Neuronal stem cell (in vitro differentiated cells): ENCODE results near the gene AFF3.
"Not testable (repeated sequence)": the region's sequence is repeated elsewhere in the genome, so short reads cannot be mapped to it uniquely, and the experiment has no call there.

ENCODE experiments used
- DNase-seq: peaks from one replicate; pipeline ENCODE4 v3.0.0-alpha.2; 2013; ENCODE audit warnings: low spot score
- H2AFZ ChIP-seq: one replicate; pipeline ENCODE4 v1.6.1; 2013; ENCODE audit warnings: mild to moderate bottlenecking, low read length, inconsistent platforms
- H2AK5ac ChIP-seq: 2 replicates; pipeline ENCODE4 v1.6.1; 2013; ENCODE audit warnings: low read depth, mild to moderate bottlenecking, inconsistent platforms, low read length, moderate library complexity, mixed read lengths
- H2BK120ac ChIP-seq: 2 replicates; pipeline ENCODE4 v1.6.1; 2013; ENCODE audit warnings: low read depth, mild to moderate bottlenecking, inconsistent platforms, low read length, moderate library complexity, mixed read lengths
- H2BK12ac ChIP-seq: one replicate; pipeline ENCODE4 v1.6.1; 2013; ENCODE audit warnings: low read length, inconsistent platforms
- H2BK15ac ChIP-seq: 2 replicates; pipeline ENCODE4 v1.6.1; 2013; ENCODE audit warnings: mild to moderate bottlenecking, low read length, inconsistent platforms, mixed read lengths
- H2BK5ac ChIP-seq: one replicate; pipeline ENCODE4 v1.6.1; 2013; ENCODE audit warnings: inconsistent platforms, mild to moderate bottlenecking, low read length, moderate library complexity
- H3K14ac ChIP-seq: one replicate; pipeline ENCODE4 v1.6.1; 2013; ENCODE audit warnings: low read length, inconsistent platforms
- H3K18ac ChIP-seq: 2 replicates; pipeline ENCODE4 v1.6.1; 2013; ENCODE audit warnings: low read length, inconsistent platforms
- H3K23ac ChIP-seq: 2 replicates; pipeline ENCODE4 v1.6.1; 2013; ENCODE audit warnings: low read depth, mild to moderate bottlenecking, mixed read lengths, low read length, inconsistent platforms; ENCODE audit not compliant: poor library complexity
- H3K27ac ChIP-seq: replicated peaks from 3 replicates; pipeline ENCODE4 v1.5.1; 2013; ENCODE audit warnings: low read length, inconsistent platforms
- H3K27me3 ChIP-seq, 3 experiments: 2 replicates each; pipeline ENCODE4 v1.6.1; 2013; ENCODE audit warnings: low read length in 3 of 3, mild to moderate bottlenecking in 2 of 3, inconsistent platforms in 1 of 3, low read depth in 1 of 3, mixed read lengths in 1 of 3, moderate library complexity in 1 of 3; ENCODE audit not compliant: control insufficient read depth in 3 of 3, insufficient read depth in 3 of 3
- H3K36me3 ChIP-seq, 2 donors: replicated peaks in 1 of 2; 2 replicates each; pipeline ENCODE4 v1.6.1; 2013; ENCODE audit warnings: low read length in 2 of 2; ENCODE audit not compliant: control insufficient read depth in 2 of 2, insufficient read depth in 2 of 2
- H3K4ac ChIP-seq: 2 replicates; pipeline ENCODE4 v1.6.1; 2013; ENCODE audit warnings: inconsistent platforms, mild to moderate bottlenecking, low read length, moderate library complexity
- H3K4me1 ChIP-seq, 2 donors: 1 replicate in 1 of 2; 2 replicates in 1 of 2; pipeline ENCODE4 v1.6.1; 2013; ENCODE audit warnings: low read length in 2 of 2, low read depth in 1 of 2; ENCODE audit not compliant: control insufficient read depth in 2 of 2, insufficient read depth in 1 of 2
- H3K4me2 ChIP-seq: one replicate; pipeline ENCODE4 v1.6.1; 2013; ENCODE audit warnings: mild to moderate bottlenecking, low read length, inconsistent platforms; ENCODE audit not compliant: insufficient read depth, poor library complexity, severe bottlenecking
- H3K4me3 ChIP-seq, 2 donors: 2 replicates each; pipeline ENCODE4 v1.5.1; 2013; ENCODE audit warnings: low read length in 2 of 2, mild to moderate bottlenecking in 2 of 2, inconsistent platforms in 1 of 2, moderate library complexity in 1 of 2
- H3K79me1 ChIP-seq: one replicate; pipeline ENCODE4 v1.6.1; 2013; ENCODE audit warnings: low read depth, mild to moderate bottlenecking, inconsistent platforms, low read length, moderate library complexity
- H3K9ac ChIP-seq: one replicate; pipeline ENCODE4 v1.6.1; 2013; ENCODE audit warnings: mild to moderate bottlenecking, low read depth, low read length, inconsistent platforms; ENCODE audit not compliant: poor library complexity
- H3K9me3 ChIP-seq, 2 donors: replicated peaks in 1 of 2; 2 replicates each; pipeline versions ENCODE3 to v1.6.1; 2013; ENCODE audit warnings: low read length in 2 of 2, mild to moderate bottlenecking in 2 of 2, inconsistent platforms in 1 of 2, low read depth in 1 of 2, mixed read lengths in 1 of 2, moderate library complexity in 1 of 2; ENCODE audit not compliant: control insufficient read depth in 2 of 2, insufficient read depth in 1 of 2
- H4K8ac ChIP-seq: one replicate; pipeline ENCODE4 v1.6.1; 2013; ENCODE audit warnings: low read depth, mild to moderate bottlenecking, inconsistent platforms, low read length, moderate library complexity
- H4K91ac ChIP-seq: one replicate; pipeline ENCODE4 v1.6.1; 2013; ENCODE audit warnings: low read length, low read depth, mild to moderate bottlenecking, inconsistent platforms; ENCODE audit not compliant: poor library complexity
- WGBS, 2 donors: extraction: QIAGEN DNeasy Blood & Tissue Kit; methylation state at CpG; one replicate each; pipeline ENCODE4 v1.1.7; 2013; ENCODE audit warnings: missing lambda C conversion rate in 2 of 2, mixed read lengths in 1 of 2; ENCODE audit not compliant: insufficient read length in 2 of 2, insufficient replicate concordance in 1 of 2; ENCODE audit errors: extremely low coverage in 2 of 2; 5-methylcytosine and 5-hydroxymethylcytosine counted together

The AFF3 gene

GRCh38 chr2:99735314-99735713 lies 407.1 kb downstream of the AFF3 start:
- no CpG with 5 or more reads among the region's 8 CpGs for WGBS, 2 donors
- H3K27me3 ChIP-seq, H3K18ac ChIP-seq, H2BK5ac ChIP-seq, H3K79me1 ChIP-seq, DNase-seq, H2BK15ac ChIP-seq, H3K23ac ChIP-seq, H2BK12ac ChIP-seq, H4K91ac ChIP-seq, H3K9me3 ChIP-seq, H3K4me3 ChIP-seq, H3K9ac ChIP-seq, H3K14ac ChIP-seq, H3K36me3 ChIP-seq, H3K4me2 ChIP-seq, H2AFZ ChIP-seq, H3K27ac ChIP-seq, H2BK120ac ChIP-seq, H4K8ac ChIP-seq, H3K4ac ChIP-seq, H3K4me1 ChIP-seq, H2AK5ac ChIP-seq: not testable (repeated sequence)

DNA sequence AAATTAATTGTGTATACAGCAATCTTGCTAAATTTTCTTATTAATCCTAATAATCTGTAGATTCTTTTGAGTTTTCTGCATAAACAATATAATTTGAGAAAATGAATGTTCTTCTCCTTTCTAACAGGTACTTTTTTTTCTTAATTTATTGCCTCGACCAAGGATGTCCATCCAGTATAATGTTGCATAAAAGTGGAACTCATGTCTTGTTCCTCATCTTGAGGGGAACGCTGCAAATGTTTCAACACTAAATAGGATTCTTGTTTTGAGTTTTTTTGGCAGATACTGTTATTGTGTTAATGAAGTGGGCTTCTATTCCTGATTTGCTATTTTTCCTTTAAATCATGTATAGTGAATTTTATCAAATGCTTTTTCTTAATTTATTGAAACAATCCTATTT lies 408.2 kb downstream of the AFF3 start:
- H4K8ac ChIP-seq, result no peak overlapping the region
- no peak overlapping the region for H3K9ac ChIP-seq
- H3K4me3 ChIP-seq, result no peak overlapping the region
- H3K4me1 ChIP-seq, result no peaks in the 10 kb centered on the region
- no peak overlapping the region for H3K27ac ChIP-seq
- H2AK5ac ChIP-seq, result no peak overlapping the region
- H3K14ac ChIP-seq, result no peak overlapping the region
- no CpG with 5 or more reads among the region's 2 CpGs for whole genome bisulfite sequencing, 2 donors
- H2BK120ac ChIP-seq, result no peak overlapping the region
- no peaks in the 10 kb centered on the region for H3K36me3 ChIP-seq
- no peaks in the 10 kb centered on the region for H3K27me3 ChIP-seq
- no peak overlapping the region for H2BK12ac ChIP-seq
- no peak for DNase-seq
- no peaks in the 10 kb centered on the region for H3K9me3 ChIP-seq
- no peak overlapping the region for H2AFZ ChIP-seq
- H3K79me1 ChIP-seq, result no peaks in the 10 kb centered on the region
- H2BK15ac ChIP-seq, result no peak overlapping the region
- H3K23ac ChIP-seq, result no peak overlapping the region
- H4K91ac ChIP-seq, result no peak overlapping the region
- no peak overlapping the region for H3K4me2 ChIP-seq
- H3K18ac ChIP-seq, result no peak overlapping the region
- no peak overlapping the region for H3K4ac ChIP-seq
- H2BK5ac ChIP-seq, result no peak overlapping the region

DNA sequence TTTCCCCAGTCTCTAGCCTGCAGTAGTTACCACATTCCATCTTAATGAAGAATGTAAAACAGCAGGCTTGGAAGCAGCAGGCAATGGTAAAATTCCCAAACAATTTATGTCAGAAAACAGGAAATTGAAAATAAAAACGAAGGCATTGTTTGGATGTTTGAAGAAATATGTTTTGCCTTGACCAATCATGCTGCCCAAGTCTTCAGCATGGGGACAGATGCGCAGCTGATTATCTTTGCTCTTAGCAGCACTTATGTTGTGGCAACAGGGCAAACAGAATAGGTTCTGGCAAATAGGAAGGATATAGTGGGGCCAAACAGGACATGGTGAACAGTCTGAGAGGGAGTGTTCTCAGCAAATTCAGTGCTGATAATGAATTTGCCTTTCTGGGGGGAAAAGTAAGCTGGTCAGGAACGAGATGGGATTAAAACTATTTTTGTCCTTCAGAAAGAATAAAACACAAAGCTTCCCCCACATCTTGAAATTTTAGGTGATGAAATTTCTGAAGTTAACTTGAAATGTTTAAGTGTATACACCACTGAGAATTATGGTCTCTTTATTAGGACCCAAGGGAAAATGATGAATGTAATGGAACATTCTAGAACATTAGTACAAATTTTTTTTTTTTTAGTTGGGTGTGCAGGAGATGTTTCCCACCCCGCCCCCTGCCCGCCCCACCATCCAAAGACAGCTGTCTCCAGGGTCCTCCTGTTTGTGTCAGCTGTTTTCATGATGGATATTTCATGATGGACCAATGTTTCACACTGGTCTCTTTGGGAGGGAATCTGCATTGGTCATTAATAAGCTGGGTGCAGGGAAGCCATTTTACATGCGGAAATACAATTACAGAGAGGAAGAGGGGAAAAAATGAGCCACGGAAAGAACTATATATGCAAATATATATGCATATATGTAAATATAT lies 413.0 kb downstream of the AFF3 start:
- no peak overlapping the region for H3K4me2 ChIP-seq
- DNase-seq, result no peak
- H3K4me3 ChIP-seq, result no peak overlapping the region
- H3K23ac ChIP-seq, result no peak overlapping the region
- H2BK5ac ChIP-seq, result no peak overlapping the region
- no peaks in the 10 kb centered on the region for H3K36me3 ChIP-seq
- H2AK5ac ChIP-seq, result no peak overlapping the region
- no peak overlapping the region for H2BK12ac ChIP-seq
- no peak overlapping the region for H3K4ac ChIP-seq
- no peak overlapping the region for H3K14ac ChIP-seq
- WGBS, 2 donors, result no CpG with 5 or more reads among the region's 7 CpGs
- H3K18ac ChIP-seq, result no peak overlapping the region
- H3K79me1 ChIP-seq, result no peaks in the 10 kb centered on the region
- no peak overlapping the region for H3K9ac ChIP-seq
- H4K8ac ChIP-seq, result no peak overlapping the region
- H3K9me3 ChIP-seq, result no peaks in the 10 kb centered on the region
- no peak overlapping the region for H2BK15ac ChIP-seq
- no peak overlapping the region for H2AFZ ChIP-seq
- H3K4me1 ChIP-seq, result peaks cover 0 to 8% of the 10 kb centered on the region in 2 donors
- no peaks in the 10 kb centered on the region for H3K27me3 ChIP-seq
- no peak overlapping the region for H4K91ac ChIP-seq
- H3K27ac ChIP-seq, result no peak overlapping the region
- no peak overlapping the region for H2BK120ac ChIP-seq

DNA sequence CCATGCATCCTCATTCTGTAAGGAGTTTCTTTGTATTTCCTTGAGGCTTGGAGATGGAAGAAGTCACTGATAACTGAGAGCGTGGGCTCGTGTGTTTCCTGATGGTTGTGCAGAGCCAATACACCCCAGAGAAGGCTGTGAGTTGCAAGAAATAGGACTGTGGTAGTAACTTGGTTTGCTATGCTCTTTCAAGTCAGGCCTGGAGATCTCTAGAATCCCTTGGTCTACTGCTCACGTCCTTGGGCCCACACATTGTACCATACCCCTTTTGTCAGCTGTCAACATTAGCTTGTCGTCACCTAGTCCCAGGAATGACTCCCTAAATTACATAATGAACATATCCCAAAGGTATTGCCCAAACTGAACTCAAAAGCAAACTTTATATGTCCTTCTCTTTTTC lies 414.2 kb downstream of the AFF3 start:
- H3K23ac ChIP-seq, result no peak overlapping the region
- H2BK12ac ChIP-seq, result no peak overlapping the region
- H3K18ac ChIP-seq, result no peak overlapping the region
- H2AFZ ChIP-seq, result no peak overlapping the region
- peaks cover 0 to 8% of the 10 kb centered on the region in 2 donors for H3K4me1 ChIP-seq
- no peak overlapping the region for H3K4me3 ChIP-seq
- H3K9me3 ChIP-seq, result no peaks in the 10 kb centered on the region
- no peak overlapping the region for H2AK5ac ChIP-seq
- no peaks in the 10 kb centered on the region for H3K36me3 ChIP-seq
- WGBS, 2 donors, result no CpG with 5 or more reads among the region's 4 CpGs
- H2BK15ac ChIP-seq, result no peak overlapping the region
- no peak overlapping the region for H3K4ac ChIP-seq
- H2BK5ac ChIP-seq, result no peak overlapping the region
- no peaks in the 10 kb centered on the region for H3K79me1 ChIP-seq
- H3K14ac ChIP-seq, result no peak overlapping the region
- H3K27me3 ChIP-seq, result no peaks in the 10 kb centered on the region
- DNase-seq, result no peak
- no peak overlapping the region for H2BK120ac ChIP-seq
- no peak overlapping the region for H4K8ac ChIP-seq
- no peak overlapping the region for H3K4me2 ChIP-seq
- no peak overlapping the region for H3K27ac ChIP-seq
- no peak overlapping the region for H3K9ac ChIP-seq
- no peak overlapping the region for H4K91ac ChIP-seq
